Measurements from ENCODE around the gene EEFSEC.

GRCh38 chr3:128180913-128181312, 27.6 kb downstream of the EEFSEC start:
- TF ChIP-seq CTCF (IDR thresholded peaks at IDR 0.05) (no peak), POLR2AphosphoS5 (IDR thresholded peaks at IDR 0.05; ENCODE audit: low read depth, low read length) (no peak), REST (IDR thresholded peaks at IDR 0.05; ENCODE audit: insufficient read depth in 1 of 2, low read depth in 2 of 2, low read length in 1 of 2) (no peak), SIN3A (IDR thresholded peaks at IDR 0.05; ENCODE audit: borderline replicate concordance, insufficient read depth, low read depth, low read length) (no peak), TCF7L2 (IDR thresholded peaks at IDR 0.05; ENCODE audit: low read depth, low read length) (no peak)

All from Panc1 (cell line).